ENCODE results near the gene ARIH1.

DNA sequence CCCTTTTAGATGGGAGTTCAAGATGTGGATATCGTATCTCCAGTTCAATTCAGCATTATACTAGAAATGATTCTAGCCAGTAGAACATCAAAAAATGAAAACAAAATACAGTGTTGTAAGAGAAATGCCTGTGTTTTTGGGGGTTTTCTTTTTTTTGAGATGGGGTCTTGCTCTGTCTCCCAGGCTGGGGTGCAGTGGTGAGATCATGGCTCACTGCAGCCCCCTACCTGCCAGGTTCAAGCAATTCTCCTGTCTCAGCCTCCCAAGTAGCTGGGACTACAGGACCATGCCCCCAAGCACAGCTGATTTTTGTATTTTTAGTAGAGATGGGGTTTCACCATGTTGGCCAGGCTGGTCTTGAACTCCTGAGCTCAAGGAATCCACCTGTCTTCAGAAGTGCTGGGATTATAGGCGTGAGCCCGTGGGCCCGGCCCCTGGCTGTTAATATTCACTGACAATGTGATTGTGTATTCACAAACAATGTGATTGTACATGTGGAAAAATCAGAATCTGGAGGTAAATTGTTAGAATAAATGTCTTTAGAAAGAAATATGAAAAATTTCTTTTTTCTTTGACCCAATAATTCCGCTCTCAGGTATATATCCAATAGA lies 59.0 kb downstream of the ARIH1 start:
- TF ChIP-seq POLR2AphosphoS5 (IDR thresholded peaks at IDR 0.05; ENCODE audit: low read length) (no peak), TBL1XR1 (IDR thresholded peaks at IDR 0.05; ENCODE audit: low read depth, low read length) (no peak), KDM1A (IDR thresholded peaks at IDR 0.05; ENCODE audit: borderline replicate concordance) (no peak), ESRRA (IDR thresholded peaks at IDR 0.05; ENCODE audit: low read length) (no peak), ZNF24 (IDR thresholded peaks at IDR 0.05) (no peak), HDAC2 (IDR thresholded peaks at IDR 0.05) (no peak), HDGF (IDR thresholded peaks at IDR 0.05) (no peak), TAF1 (IDR thresholded peaks at IDR 0.05; ENCODE audit: borderline replicate concordance, low read depth, low read length) (no peak), CBX5 (IDR thresholded peaks at IDR 0.05; ENCODE audit: low read depth) (no peak), TCF7 (IDR thresholded peaks at IDR 0.05; ENCODE audit: borderline replicate concordance) (no peak)
- TF ChIP-seq, protein P1, sequence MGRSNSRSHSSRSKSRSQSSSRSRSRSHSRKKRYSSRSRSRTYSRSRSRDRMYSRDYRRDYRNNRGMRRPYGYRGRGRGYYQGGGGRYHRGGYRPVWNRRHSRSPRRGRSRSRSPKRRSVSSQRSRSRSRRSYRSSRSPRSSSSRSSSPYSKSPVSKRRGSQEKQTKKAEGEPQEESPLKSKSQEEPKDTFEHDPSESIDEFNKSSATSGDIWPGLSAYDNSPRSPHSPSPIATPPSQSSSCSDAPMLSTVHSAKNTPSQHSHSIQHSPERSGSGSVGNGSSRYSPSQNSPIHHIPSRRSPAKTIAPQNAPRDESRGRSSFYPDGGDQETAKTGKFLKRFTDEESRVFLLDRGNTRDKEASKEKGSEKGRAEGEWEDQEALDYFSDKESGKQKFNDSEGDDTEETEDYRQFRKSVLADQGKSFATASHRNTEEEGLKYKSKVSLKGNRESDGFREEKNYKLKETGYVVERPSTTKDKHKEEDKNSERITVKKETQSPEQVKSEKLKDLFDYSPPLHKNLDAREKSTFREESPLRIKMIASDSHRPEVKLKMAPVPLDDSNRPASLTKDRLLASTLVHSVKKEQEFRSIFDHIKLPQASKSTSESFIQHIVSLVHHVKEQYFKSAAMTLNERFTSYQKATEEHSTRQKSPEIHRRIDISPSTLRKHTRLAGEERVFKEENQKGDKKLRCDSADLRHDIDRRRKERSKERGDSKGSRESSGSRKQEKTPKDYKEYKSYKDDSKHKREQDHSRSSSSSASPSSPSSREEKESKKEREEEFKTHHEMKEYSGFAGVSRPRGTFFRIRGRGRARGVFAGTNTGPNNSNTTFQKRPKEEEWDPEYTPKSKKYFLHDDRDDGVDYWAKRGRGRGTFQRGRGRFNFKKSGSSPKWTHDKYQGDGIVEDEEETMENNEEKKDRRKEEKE (IDR thresholded peaks at IDR 0.05) = no peak
- TF ChIP-seq, protein P2, sequence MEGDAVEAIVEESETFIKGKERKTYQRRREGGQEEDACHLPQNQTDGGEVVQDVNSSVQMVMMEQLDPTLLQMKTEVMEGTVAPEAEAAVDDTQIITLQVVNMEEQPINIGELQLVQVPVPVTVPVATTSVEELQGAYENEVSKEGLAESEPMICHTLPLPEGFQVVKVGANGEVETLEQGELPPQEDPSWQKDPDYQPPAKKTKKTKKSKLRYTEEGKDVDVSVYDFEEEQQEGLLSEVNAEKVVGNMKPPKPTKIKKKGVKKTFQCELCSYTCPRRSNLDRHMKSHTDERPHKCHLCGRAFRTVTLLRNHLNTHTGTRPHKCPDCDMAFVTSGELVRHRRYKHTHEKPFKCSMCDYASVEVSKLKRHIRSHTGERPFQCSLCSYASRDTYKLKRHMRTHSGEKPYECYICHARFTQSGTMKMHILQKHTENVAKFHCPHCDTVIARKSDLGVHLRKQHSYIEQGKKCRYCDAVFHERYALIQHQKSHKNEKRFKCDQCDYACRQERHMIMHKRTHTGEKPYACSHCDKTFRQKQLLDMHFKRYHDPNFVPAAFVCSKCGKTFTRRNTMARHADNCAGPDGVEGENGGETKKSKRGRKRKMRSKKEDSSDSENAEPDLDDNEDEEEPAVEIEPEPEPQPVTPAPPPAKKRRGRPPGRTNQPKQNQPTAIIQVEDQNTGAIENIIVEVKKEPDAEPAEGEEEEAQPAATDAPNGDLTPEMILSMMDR (IDR thresholded peaks at IDR 0.05 in 2 of 3, conservative IDR thresholded peaks at IDR 0.05 in 1 of 3; ENCODE audit: control insufficient read depth in 2 of 3, extremely low read depth in 1 of 3, insufficient read depth in 1 of 3, low read depth in 3 of 3, low read length in 3 of 3) = peak; percentile 20 to 44 (median 40); a peak in 4 of 6 replicates
- TF ChIP-seq, protein P3, sequence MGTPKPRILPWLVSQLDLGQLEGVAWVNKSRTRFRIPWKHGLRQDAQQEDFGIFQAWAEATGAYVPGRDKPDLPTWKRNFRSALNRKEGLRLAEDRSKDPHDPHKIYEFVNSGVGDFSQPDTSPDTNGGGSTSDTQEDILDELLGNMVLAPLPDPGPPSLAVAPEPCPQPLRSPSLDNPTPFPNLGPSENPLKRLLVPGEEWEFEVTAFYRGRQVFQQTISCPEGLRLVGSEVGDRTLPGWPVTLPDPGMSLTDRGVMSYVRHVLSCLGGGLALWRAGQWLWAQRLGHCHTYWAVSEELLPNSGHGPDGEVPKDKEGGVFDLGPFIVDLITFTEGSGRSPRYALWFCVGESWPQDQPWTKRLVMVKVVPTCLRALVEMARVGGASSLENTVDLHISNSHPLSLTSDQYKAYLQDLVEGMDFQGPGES (IDR thresholded peaks at IDR 0.05) = no peak

All from GM12878 (cell line).